ENCODE measurements around the gene EYS.

Gene EYS

DNA sequence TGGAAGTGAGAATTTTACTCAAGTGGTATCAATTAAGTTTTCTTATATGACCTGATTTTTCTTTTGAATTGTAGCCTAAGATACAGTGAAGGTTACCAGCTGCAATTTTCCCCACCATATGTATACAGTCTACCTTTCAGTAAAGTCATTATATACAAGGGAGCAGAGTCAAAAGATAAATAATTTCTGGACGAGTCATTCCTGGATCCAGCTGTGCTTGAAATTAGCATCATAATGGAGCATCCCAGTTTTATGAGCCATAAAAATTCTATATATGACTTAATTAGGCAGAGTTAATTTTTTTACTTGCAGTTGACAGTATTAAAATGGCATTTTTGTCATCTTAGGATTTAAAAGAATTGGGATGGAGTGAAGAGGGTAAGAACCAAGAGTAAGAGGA is 1063.0 kb downstream of the EYS start:
- no peak for TF ChIP-seq POLR2A (IDR thresholded peaks at IDR 0.05; ENCODE audit: low read depth, low read length)
- DNase-seq (ENCODE audit: insufficient read length, low spot score) (no peak), FAIRE-seq (no peak)

DNA sequence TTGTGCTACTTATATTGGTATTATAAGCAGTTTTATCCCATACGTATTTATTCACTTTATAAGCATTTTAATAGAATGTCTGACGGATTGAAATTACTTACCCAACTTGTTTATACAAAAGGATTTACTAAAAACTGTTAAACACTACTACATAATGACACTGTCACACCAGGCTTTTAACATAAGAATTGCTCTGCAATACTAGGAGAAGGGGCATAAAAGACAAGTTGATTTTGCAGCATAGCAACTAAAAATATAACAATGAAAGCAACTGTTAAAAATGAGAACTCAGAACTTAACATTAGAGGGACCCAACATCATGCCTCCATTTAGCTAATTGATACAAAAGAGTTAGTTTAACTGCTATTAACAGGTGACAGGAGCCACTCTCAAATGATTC is 1076.1 kb downstream of the EYS start:
- no peak for TF ChIP-seq POLR2A (IDR thresholded peaks at IDR 0.05; ENCODE audit: low read depth, low read length)
- DNase-seq (ENCODE audit: insufficient read length, low spot score) (no peak), FAIRE-seq (no peak)

DNA sequence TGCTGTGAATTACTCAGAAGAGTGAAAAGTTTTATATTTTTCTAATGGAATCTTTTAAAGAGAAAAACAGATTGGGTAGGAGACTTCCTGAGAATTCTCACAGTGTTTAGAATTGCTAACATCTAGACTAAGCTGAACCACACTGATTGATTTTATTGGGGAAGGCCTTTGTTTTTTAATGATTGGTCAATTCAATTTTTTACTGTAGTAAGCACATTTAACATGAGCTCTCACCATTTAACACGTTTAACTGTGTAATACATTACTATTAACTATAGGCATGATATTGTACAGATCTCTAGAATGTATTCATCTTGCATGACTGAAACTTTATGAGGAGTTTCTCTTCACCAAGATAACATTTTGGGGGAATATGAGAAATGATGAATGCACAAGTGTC is 1084.1 kb downstream of the EYS start:
- DNase-seq (ENCODE audit: insufficient read length, low spot score): no peak
- no peak for FAIRE-seq
- TF ChIP-seq POLR2A (IDR thresholded peaks at IDR 0.05; ENCODE audit: low read depth, low read length): no peak

DNA sequence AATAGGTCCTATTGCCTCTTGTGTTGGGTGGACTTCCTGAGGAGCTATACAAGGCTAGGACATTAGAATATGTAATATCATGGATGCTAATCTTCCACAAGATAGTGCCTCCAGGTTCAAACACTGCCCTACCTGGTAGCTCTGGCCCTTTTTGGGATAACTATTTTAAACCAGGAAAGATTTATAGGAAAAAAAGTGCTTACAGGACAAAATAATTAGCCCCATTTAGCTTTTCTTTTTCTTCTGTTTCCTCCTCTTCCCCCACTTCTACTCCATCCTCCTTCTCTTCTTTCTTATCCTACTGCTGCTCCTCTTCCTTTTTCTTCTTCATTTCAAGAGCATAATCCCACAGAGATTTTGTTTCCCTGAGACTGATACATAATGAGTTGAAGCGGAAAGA is 1104.0 kb downstream of the EYS start:
- TF ChIP-seq POLR2A (IDR thresholded peaks at IDR 0.05; ENCODE audit: low read depth, low read length): no peak
- DNase-seq (ENCODE audit: insufficient read length, low spot score) (no peak), FAIRE-seq (no peak)

DNA sequence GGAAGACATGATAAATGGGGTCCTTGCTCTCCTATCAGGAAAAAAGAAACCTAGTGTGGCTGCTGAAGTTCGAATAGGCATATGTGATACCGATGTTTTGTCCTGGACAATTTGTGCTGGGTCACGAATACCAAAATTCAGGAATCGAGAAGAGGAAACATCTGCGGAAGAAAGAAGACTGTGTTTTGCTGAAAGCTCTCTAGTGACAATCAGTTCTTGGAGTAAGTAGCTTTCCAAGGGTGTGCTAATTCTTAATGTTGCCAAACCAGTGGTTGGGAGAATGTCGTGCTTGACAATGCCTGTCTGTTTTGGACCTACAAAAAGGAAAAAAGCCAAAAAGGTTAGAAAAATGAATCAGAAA is 1115.4 kb downstream of the EYS start:
- DNase-seq (ENCODE audit: insufficient read length, low spot score) (no peak), FAIRE-seq (no peak)
- TF ChIP-seq POLR2A (IDR thresholded peaks at IDR 0.05; ENCODE audit: low read depth, low read length): no peak

DNA sequence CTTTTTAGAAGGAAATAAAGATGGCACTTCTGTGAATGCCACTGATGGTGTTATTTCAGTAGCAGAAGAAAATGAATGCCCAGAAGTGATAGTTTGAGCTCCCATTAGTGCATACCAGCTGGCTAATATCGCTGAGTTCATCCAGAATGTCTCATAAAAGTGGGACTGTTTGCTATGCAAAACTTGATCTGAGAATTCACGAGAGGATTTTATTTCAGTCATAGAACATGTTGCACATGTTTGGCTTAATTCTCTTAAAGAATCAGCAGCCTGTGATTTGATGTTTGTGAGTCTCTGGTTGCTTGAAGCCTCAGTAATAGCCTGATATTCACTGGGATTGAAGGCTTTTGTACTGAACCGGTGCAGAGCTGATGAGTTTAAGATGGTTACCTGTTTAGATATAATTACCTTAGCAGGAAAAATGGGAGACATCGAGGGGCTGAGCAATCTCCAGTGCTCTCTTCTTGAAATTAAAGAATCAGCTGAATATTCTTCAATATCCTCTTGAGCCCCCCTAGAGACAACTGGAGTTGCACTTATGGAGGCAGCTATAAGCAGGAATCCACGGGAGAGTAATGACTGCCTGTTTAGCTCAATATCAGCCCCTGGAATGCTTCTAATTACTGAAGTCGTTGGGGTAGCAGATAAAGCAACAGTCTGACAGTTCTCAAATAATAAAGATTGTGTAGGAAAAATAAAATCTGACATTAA is 1115.9 kb downstream of the EYS start:
- FAIRE-seq (no peak), DNase-seq (ENCODE audit: insufficient read length, low spot score) (no peak)
- no peak for TF ChIP-seq POLR2A (IDR thresholded peaks at IDR 0.05; ENCODE audit: low read depth, low read length)

DNA sequence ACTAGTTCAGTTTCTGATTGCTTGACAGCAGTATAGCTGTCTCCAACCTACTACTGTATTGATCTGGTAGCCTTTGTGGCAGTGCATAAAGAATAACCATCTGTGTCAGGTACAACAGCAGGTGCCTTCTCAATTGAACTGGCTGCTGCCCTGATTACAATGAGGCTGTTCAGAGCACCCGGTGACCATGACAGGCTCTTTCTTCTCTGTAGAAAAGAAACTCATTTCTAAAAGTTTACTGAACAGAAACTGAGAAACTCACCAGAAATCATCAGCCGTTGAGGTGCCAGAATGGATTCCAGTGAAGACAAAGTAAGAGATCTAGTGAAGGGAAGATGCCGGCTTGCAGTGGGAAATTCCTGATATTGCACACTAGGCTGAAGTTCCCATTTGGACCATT is 1117.1 kb downstream of the EYS start:
- no peak for FAIRE-seq
- no peak for TF ChIP-seq POLR2A (IDR thresholded peaks at IDR 0.05; ENCODE audit: low read depth, low read length)
- DNase-seq (ENCODE audit: insufficient read length, low spot score): no peak

DNA sequence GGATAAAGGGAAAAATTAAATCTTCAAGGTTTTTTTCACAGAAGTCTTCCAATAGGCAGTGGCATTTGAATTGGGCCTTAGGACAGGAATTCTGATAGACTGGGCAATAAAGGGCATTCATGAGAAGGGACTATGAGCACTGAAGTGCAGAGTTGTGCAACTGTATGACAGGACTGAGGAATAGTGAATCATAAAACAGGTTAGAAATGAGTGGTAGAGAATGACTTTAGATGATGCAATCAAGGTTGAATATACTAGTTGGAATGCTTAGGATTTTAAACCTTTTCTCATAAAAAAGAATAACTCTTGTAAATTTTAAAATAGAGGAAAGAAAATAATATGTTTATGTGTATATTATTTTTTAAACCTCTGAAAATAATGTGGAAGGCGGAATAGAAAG is 1126.7 kb downstream of the EYS start:
- no peak for TF ChIP-seq POLR2A (IDR thresholded peaks at IDR 0.05; ENCODE audit: low read depth, low read length)
- DNase-seq (ENCODE audit: insufficient read length, low spot score) (no peak), FAIRE-seq (no peak)

DNA sequence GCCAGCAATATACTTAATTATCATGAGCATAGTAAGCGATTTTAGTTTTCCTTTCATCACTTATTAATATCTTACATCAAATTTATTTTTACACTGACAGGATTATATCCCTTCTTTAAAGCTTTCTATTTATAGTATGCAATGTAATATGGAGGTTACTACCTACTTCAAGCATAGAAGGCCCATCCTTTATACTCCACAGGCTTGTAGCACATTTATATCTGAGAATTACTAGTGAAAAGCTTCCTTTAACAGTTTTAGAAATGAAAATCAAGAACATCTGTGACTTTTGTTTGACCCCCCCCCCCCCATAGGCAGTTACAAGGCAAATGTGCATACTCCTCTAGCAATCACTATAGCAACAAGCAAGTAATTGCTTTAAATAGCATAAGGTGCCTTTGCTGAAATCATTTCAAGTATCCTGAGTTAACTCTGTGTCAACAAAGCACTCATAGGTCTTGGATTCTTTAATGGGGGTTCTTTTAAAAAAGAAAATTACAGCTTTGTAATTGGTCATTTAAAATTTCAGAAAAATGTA is 1153.7 kb downstream of the EYS start:
- DNase-seq (ENCODE audit: insufficient read length, low spot score): no peak
- FAIRE-seq: no peak
- TF ChIP-seq POLR2A (IDR thresholded peaks at IDR 0.05; ENCODE audit: low read depth, low read length): no peak

DNA sequence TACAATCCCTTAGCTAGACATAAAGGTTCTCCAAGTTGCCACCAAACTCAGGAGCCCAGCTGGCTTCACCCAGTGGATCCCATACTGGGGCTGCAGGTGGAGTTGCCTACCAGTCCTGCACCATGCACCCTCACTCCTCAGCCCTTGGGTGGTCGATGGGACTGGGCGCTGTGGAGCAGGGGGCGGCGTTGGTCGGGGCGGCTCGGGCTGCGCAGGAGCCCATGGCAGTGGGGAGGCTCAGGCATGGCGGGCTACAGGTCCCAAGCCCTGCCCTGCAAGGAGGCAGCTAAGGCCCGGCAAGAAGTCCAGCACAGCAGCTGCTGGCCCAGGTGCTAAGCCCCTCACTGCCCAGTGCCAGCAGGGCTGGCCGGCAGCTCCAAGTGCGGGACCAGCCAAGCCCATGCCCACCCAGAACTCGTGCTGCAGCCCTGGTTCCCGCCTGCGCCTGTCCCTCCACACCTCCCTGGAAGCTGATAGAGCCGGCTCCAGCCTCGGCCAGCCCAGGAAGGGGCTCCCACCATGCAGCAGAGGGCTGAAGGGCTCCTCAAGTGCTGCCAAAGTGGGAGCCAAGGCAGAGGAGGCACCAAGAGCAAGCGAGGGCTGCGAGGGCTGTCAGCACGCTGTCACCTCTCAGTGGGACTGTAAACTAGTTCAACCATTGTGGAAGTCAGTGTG is 1159.3 kb downstream of the EYS start:
- no peak for DNase-seq (ENCODE audit: insufficient read length, low spot score)
- FAIRE-seq: no peak
- TF ChIP-seq POLR2A (IDR thresholded peaks at IDR 0.05; ENCODE audit: low read depth, low read length): no peak

DNA sequence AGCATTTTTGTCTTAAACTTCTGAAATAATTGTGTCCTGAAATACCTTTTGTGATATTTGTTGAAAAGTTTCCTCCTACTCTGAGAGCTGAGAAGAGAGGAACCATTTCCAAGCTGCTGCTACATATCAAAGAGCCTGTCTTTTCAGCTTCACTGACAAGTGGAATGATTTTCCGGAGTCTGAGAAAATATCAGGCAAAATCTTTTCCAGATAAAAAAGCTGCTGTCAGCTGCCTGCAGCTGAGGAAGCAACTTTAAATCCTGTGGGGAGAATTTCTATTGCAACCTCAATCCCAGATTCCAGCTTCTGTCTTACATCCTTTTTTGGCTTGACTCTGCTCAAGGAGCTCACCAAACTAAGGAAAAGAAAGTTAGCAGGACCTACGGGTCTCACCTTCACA is 1167.1 kb downstream of the EYS start:
- no peak for TF ChIP-seq POLR2A (IDR thresholded peaks at IDR 0.05; ENCODE audit: low read depth, low read length)
- FAIRE-seq: no peak
- no peak for DNase-seq (ENCODE audit: insufficient read length, low spot score)

DNA sequence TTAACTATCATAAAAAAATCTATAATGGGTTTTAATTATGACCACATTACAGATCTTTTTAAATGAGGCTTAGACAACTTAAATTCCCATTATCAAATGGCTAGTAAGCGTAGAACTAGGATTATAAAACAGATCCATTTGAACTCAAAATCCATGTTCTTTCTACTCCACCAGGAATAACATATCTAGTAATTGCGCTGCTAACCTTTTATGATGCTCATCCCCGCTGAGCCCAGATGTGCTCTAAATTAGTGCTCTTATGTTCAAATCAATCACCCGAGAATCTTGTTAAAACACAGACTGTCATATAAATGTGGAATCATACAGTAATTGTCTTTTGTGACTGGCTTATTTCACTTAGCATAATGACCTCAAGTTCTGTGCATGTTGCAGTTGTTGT is 1168.3 kb downstream of the EYS start:
- DNase-seq (ENCODE audit: insufficient read length, low spot score): no peak

DNA sequence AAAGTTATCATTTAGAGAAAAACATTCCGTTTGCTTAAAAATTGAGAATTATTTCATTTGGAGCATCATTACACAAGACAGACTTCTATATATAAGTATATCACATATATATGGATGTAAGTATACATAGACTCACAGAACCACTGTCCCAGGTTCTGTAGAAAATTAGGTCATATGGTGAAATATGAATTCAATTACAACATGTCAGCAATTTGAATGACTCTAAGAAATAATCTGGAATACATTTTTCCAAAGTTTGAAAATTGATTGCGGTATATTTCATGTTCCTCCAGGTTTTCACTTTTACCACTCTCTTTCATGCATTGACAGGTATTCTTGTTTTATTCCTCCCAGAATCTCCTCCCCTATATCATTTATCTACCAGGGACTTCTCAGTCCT is 1179.1 kb downstream of the EYS start:
- FAIRE-seq: no peak
- no peak for DNase-seq (ENCODE audit: insufficient read length, low spot score)
- TF ChIP-seq POLR2A (IDR thresholded peaks at IDR 0.05; ENCODE audit: low read depth, low read length): no peak

More for the DNA sequence above, 1168.3 kb downstream of the EYS start:
- no peak for FAIRE-seq
- TF ChIP-seq POLR2A (IDR thresholded peaks at IDR 0.05; ENCODE audit: low read depth, low read length): no peak

DNA sequence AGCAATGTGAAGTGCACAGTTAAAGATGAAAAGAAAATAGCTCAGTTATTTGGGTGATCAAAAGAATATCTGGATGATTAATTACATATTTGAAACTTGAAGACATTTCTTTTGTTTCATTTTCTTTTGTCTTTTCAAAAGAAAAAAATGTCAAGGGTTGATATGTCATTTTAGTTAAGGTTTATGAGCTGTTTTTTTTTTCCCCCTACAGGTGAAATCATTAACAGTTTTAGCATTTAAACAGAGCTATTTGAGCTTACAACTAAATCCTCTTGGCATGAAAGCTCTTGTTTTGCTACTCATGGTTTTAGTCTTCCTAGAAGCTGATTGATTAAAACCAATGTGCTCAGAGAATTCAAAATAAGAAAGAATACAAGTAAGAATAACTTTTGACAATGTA is 1184.2 kb downstream of the EYS start:
- DNase-seq (ENCODE audit: insufficient read length, low spot score) (no peak), FAIRE-seq (no peak)

DNA sequence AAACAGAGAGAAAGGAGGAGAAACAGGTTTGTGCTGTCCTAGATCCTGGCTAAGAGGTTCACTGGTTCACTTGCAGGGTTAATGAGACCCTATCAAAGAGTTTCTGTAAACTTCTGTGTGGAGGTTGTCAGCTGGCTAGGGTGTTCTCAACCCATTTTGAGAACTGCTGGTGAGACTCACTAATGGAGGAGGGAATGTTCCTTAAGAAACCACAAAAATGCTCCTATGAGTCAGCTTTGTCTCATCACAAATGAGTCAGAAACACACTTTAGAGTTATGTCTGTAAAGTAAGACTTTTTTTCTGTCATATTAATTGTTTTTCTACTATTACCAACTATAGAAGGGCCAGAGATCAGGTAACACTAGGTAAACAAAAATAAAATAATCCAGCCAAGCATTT is 1187.0 kb downstream of the EYS start:
- TF ChIP-seq POLR2A (IDR thresholded peaks at IDR 0.05; ENCODE audit: low read depth, low read length): no peak
- peak; percentile 94 for FAIRE-seq
- peak; percentile 3 for DNase-seq (ENCODE audit: insufficient read length, low spot score)

More for the DNA sequence above, 1184.2 kb downstream of the EYS start:
- no peak for TF ChIP-seq POLR2A (IDR thresholded peaks at IDR 0.05; ENCODE audit: low read depth, low read length)
